H1 (cell line): ENCODE results near the gene RPUSD1. TPM values are rescaled to one million over a fixed set of nuclear protein-coding genes. Genes with fewer than 3 reads are reported as not detected.

Source experiments
- CTCF ChIA-PET: fragments of 300-600 bp; sonication (Branson Sonifier 250); formaldehyde crosslinking; loops from one replicate; lab custom pipeline; 2021; ENCODE audit not compliant: partially characterized antibody; lab: Charles Lee
- POLR2A ChIA-PET: fragments of 300-600 bp; sonication (Branson Sonifier 250); formaldehyde crosslinking; loops from one replicate; lab custom pipeline; 2021; ENCODE audit warnings: inconsistent platforms; ENCODE audit not compliant: partially characterized antibody; lab: Charles Lee
- DNase-seq, 2 experiments: peaks; one replicate each; pipeline versions ENCODE4 v3.0.0 to v3.0.0-alpha.2; 2010 to 2022; ENCODE audit warnings: low spot score in 2 of 2, low read depth in 1 of 2, mixed read lengths in 1 of 2
- FAIRE-seq: peaks from 2 replicates; lab custom pipeline; 2011; peaks lifted over from hg19 to GRCh38; lab: Jason Lieb, UNC
- H2AFZ ChIP-seq: 2 replicates; pipeline ENCODE4 v1.8.1; 2012; ENCODE audit warnings: low read length, inconsistent platforms
- H2AK5ac ChIP-seq: 2 replicates; pipeline ENCODE4 v1.6.1; 2013; ENCODE audit warnings: low read depth, low read length
- H2BK120ac ChIP-seq: replicated peaks from 2 replicates; pipeline ENCODE3; 2013; ENCODE audit warnings: low read depth, low read length, inconsistent platforms
- H2BK12ac ChIP-seq: 2 replicates; pipeline ENCODE4 v1.6.1; 2013; ENCODE audit warnings: low read depth, low read length
- H2BK15ac ChIP-seq: 2 replicates; pipeline ENCODE4 v1.6.1; 2013; ENCODE audit warnings: low read length
- H2BK20ac ChIP-seq: 2 replicates; pipeline ENCODE4 v1.6.1; 2013; ENCODE audit warnings: low read length
- H2BK5ac ChIP-seq: 2 replicates; pipeline ENCODE4 v1.6.1; 2013; ENCODE audit warnings: low read depth, low read length
- H3K14ac ChIP-seq: 2 replicates; pipeline ENCODE4 v1.6.1; 2013; ENCODE audit warnings: inconsistent platforms; ENCODE audit not compliant: insufficient read length
- H3K18ac ChIP-seq: 2 replicates; pipeline ENCODE4 v1.6.1; 2013; ENCODE audit warnings: low read length; ENCODE audit errors: extremely low read depth
- H3K23ac ChIP-seq: 2 replicates; pipeline ENCODE4 v1.6.1; 2013; ENCODE audit warnings: inconsistent platforms; ENCODE audit not compliant: insufficient read length
- H3K23me2 ChIP-seq: 2 replicates; pipeline ENCODE4 v1.6.1; 2013; ENCODE audit warnings: low read depth, low read length
- H3K27ac ChIP-seq: 2 replicates; pipeline ENCODE4 v1.6.1; 2011; ENCODE audit warnings: low read depth, low read length, inconsistent platforms
- H3K27me3 ChIP-seq, 4 experiments: replicated peaks in 1 of 4; 1 replicate in 1 of 4; 2 replicates in 3 of 4; pipeline versions ENCODE4 v1.6.1 to v1.8.1; 2011 to 2013; ENCODE audit warnings: low read length in 3 of 4, mild to moderate bottlenecking in 3 of 4, inconsistent platforms in 2 of 4, mixed read lengths in 2 of 4, moderate library complexity in 1 of 4; ENCODE audit not compliant: control insufficient read depth in 3 of 4, insufficient read depth in 3 of 4; ENCODE audit errors: extremely low read depth in 1 of 4
- H3K36me3 ChIP-seq, 4 experiments: 2 replicates each; pipeline versions ENCODE4 v1.6.1 to v1.8.1; 2011 to 2013; ENCODE audit warnings: mild to moderate bottlenecking in 4 of 4, low read length in 3 of 4, moderate library complexity in 2 of 4, control low read depth in 1 of 4, inconsistent platforms in 1 of 4; ENCODE audit not compliant: insufficient read depth in 4 of 4, control insufficient read depth in 2 of 4
- H3K4ac ChIP-seq: replicated peaks from 2 replicates; pipeline ENCODE3; 2013; ENCODE audit warnings: low read length, low read depth, mixed read lengths, inconsistent platforms; ENCODE audit not compliant: insufficient read length
- H3K4me1 ChIP-seq, 4 experiments: replicated peaks in 1 of 4; 1 replicate in 1 of 4; 2 replicates in 3 of 4; pipeline versions ENCODE4 v1.6.1 to v1.8.1; 2011 to 2013; ENCODE audit warnings: low read length in 3 of 4, inconsistent platforms in 2 of 4, mixed read lengths in 1 of 4; ENCODE audit not compliant: insufficient read depth in 4 of 4, control insufficient read depth in 3 of 4
- H3K4me2 ChIP-seq, 2 experiments: 2 replicates each; pipeline versions ENCODE4 v1.6.1 to v1.8.1; 2011 to 2013; ENCODE audit warnings: low read depth in 2 of 2, low read length in 2 of 2, control low read depth in 1 of 2, inconsistent platforms in 1 of 2, mild to moderate bottlenecking in 1 of 2; ENCODE audit not compliant: insufficient read depth in 1 of 2
- H3K4me3 ChIP-seq, 4 experiments: fragments of 200-600, 300-600 bp in 1 of 4; sonication (generic), shearing (Covaris generic), sonication (Bioruptor Twin) in 1 of 4; 2 replicates each; pipeline versions ENCODE4 v1.5.1 to v1.8.1; 2011 to 2016; ENCODE audit warnings: low read length in 4 of 4, low read depth in 3 of 4, control low read depth in 2 of 4, inconsistent platforms in 2 of 4, mild to moderate bottlenecking in 2 of 4, mixed read lengths in 1 of 4, moderate library complexity in 1 of 4; ENCODE audit not compliant: insufficient read depth in 2 of 4; ENCODE audit errors: extremely low read depth in 1 of 4
- H3K56ac ChIP-seq: replicated peaks from 2 replicates; pipeline ENCODE3; 2013; ENCODE audit warnings: low read depth, mild to moderate bottlenecking, mixed read lengths, low read length, inconsistent platforms; ENCODE audit not compliant: insufficient read length
- H3K79me1 ChIP-seq: 2 replicates; pipeline ENCODE4 v1.6.1; 2013; ENCODE audit warnings: low read depth, low read length, control low read depth
- H3K79me2 ChIP-seq, 2 experiments: 2 replicates each; pipeline versions ENCODE4 v1.6.1 to v1.8.1; 2012 to 2013; ENCODE audit warnings: low read length in 2 of 2, mild to moderate bottlenecking in 2 of 2, inconsistent platforms in 1 of 2; ENCODE audit not compliant: insufficient read depth in 2 of 2, control insufficient read depth in 1 of 2
- H3K9ac ChIP-seq, 4 experiments: replicated peaks in 1 of 4; 1 replicate in 1 of 4; 2 replicates in 3 of 4; pipeline versions ENCODE4 v1.6.1 to v1.8.1; 2011 to 2013; ENCODE audit warnings: low read depth in 3 of 4, low read length in 3 of 4, control low read depth in 2 of 4, mild to moderate bottlenecking in 2 of 4, moderate library complexity in 2 of 4, inconsistent platforms in 1 of 4; ENCODE audit errors: extremely low read depth in 1 of 4
- H3K9me3 ChIP-seq, 2 experiments: 2 replicates each; pipeline versions ENCODE4 v1.6.1 to v1.8.1; 2012 to 2013; ENCODE audit warnings: mild to moderate bottlenecking in 2 of 2, moderate library complexity in 2 of 2, control low read depth in 1 of 2, inconsistent platforms in 1 of 2, low read depth in 1 of 2, low read length in 1 of 2, mixed read lengths in 1 of 2; ENCODE audit not compliant: insufficient read depth in 2 of 2
- H4K20me1 ChIP-seq, 2 experiments: replicated peaks in 1 of 2; 2 replicates each; pipeline versions ENCODE3 to v1.8.1; 2011 to 2013; ENCODE audit warnings: inconsistent platforms in 2 of 2, low read length in 2 of 2, mild to moderate bottlenecking in 1 of 2; ENCODE audit not compliant: insufficient read depth in 2 of 2, control insufficient read depth in 1 of 2
- H4K5ac ChIP-seq: 2 replicates; pipeline ENCODE4 v1.6.1; 2013; ENCODE audit warnings: low read length, low read depth, mixed read lengths, inconsistent platforms; ENCODE audit not compliant: insufficient read length
- H4K8ac ChIP-seq: 2 replicates; pipeline ENCODE4 v1.8.0; 2013; ENCODE audit warnings: mild to moderate bottlenecking, moderate library complexity, low read length, inconsistent platforms; ENCODE audit not compliant: insufficient read depth; ENCODE audit errors: extremely low read depth
- H4K91ac ChIP-seq: replicated peaks from 2 replicates; pipeline ENCODE3; 2013; ENCODE audit warnings: low read length, mixed read lengths, inconsistent platforms; ENCODE audit not compliant: insufficient read length
- BRCA1 ChIP-seq: IDR thresholded peaks from 2 replicates; pipeline ENCODE4 v1.6.1; 2012; ENCODE audit warnings: low read depth, low read length, improper control_type of control experiment
- HDAC2 ChIP-seq, 2 experiments: fragments of 300-600 bp in 1 of 2; sonication (generic) in 1 of 2; IDR thresholded peaks; 2 replicates each; pipeline ENCODE4 v1.6.1; 2011 to 2012; ENCODE audit warnings: low read depth in 2 of 2, low read length in 2 of 2, mild to moderate bottlenecking in 2 of 2, moderate library complexity in 2 of 2, borderline replicate concordance in 1 of 2, inconsistent platforms in 1 of 2
- KDM5A ChIP-seq: fragments of 200-600 bp; IDR thresholded peaks from 2 replicates; pipeline ENCODE4 v1.7.1; 2012; ENCODE audit warnings: mild to moderate bottlenecking, low read length, inconsistent platforms, mixed read lengths
- MAX ChIP-seq: IDR thresholded peaks from 2 replicates; pipeline ENCODE4 v1.6.1; 2012; ENCODE audit warnings: inconsistent platforms
- RBBP5 ChIP-seq: IDR thresholded peaks from 2 replicates; pipeline ENCODE4 v1.7.1; 2012; ENCODE audit warnings: low read depth, mild to moderate bottlenecking, inconsistent platforms, low read length, moderate library complexity, borderline replicate concordance
- RXRA ChIP-seq: IDR thresholded peaks from 2 replicates; pipeline ENCODE4 v1.6.1; 2011; ENCODE audit warnings: low read depth, mild to moderate bottlenecking, low read length, moderate library complexity; ENCODE audit not compliant: insufficient read depth
- SAP30 ChIP-seq: fragments of 300-600 bp; sonication (generic); IDR thresholded peaks from 2 replicates; pipeline ENCODE4 v1.7.1; 2012; ENCODE audit warnings: low read length, moderate library complexity, mild to moderate bottlenecking, inconsistent platforms; ENCODE audit not compliant: insufficient read depth, insufficient replicate concordance
- SP2 ChIP-seq: IDR thresholded peaks from 2 replicates; pipeline ENCODE4 v1.6.1; 2012; ENCODE audit warnings: mild to moderate bottlenecking, low read length, inconsistent platforms
- TEAD4 ChIP-seq: IDR thresholded peaks from 2 replicates; pipeline ENCODE4 v1.6.1; 2012; ENCODE audit warnings: low read depth, low read length, inconsistent platforms, mixed read lengths
- USF2 ChIP-seq: IDR thresholded peaks from 2 replicates; pipeline ENCODE4 v1.6.1; 2011; ENCODE audit warnings: low read length, improper control_type of control experiment
- WGBS, 2 experiments: shearing (Covaris generic) in 1 of 2; methylation state at CpG; one replicate each; pipeline versions ENCODE4 v1.1.6 to v1.1.7; 2013 to 2015; ENCODE audit warnings: low lambda C conversion rate in 2 of 2, mixed read lengths in 2 of 2, inconsistent platforms in 1 of 2, low coverage in 1 of 2, missing lambda C conversion rate in 1 of 2; ENCODE audit not compliant: insufficient replicate concordance in 2 of 2, insufficient coverage in 1 of 2, insufficient read length in 1 of 2; ENCODE audit errors: extremely low coverage in 1 of 2, missing lambda C conversion rate in 1 of 2; 5-methylcytosine and 5-hydroxymethylcytosine counted together
- polyA plus RNA-seq, 7 experiments: library from polyadenylated mRNA; depleted of rRNA in 3 of 7; stranded (reverse) in 5 of 7; unstranded in 2 of 7; fragments of >200 nt in 5 of 7; fragments of 200-250 nt in 2 of 7; gene quantifications; 1 replicate in 5 of 7; 2 replicates in 1 of 7; 4 replicates in 1 of 7; pipeline versions ENCODE4 v1.2.1 to v1.2.3, GENCODE V29; 2011 to 2013; ENCODE audit warnings: missing spikeins in 2 of 7, mixed read lengths in 2 of 7
- total RNA-seq: library from RNA; stranded (reverse); fragmentation: NEBNext Ultra II Directional; extraction: Animal tissue kit (Norgen Biotek cat#: 25700); gene quantifications from 2 replicates; pipeline ENCODE4 v1.2.1, GENCODE V29; 2021

The RPUSD1 gene
- total and polyA plus RNA-seq, 2 of the 8 experiments (the other 6 are each of a cell fraction or from before 2014, with no cell fraction given), result 32.2 to 61.8 TPM

- Histone ChIP-seq H4K8ac (no peak overlapping the region; the same call in 1 of the 2 replicates), H3K79me1 (peaks cover 5% of the 10 kb centered on the region; the same call in 1 of the 2 replicates), H2BK120ac (no peak overlapping the region), H2AK5ac (no peak overlapping the region), H2AFZ (no peak overlapping the region), H3K4me2 (peak overlapping the region; percentile 63 to 93), H3K23me2 (peaks cover 9% of the 10 kb centered on the region; the same call in 1 of the 2 replicates), H2BK15ac (no peak overlapping the region), H3K4me1 (peaks cover 0 to 14% (median 6%) of the 10 kb centered on the region in 4 experiments; a peak in 4 of 7 replicates), H3K4me3 (peak overlapping the region; percentile 76 to 98 (median 84)), H4K5ac (no peak overlapping the region), H4K20me1 (peaks cover 6 to 27% of the 10 kb centered on the region in 2 experiments), H2BK20ac (no peak overlapping the region), H3K27ac (no peak overlapping the region), H3K79me2 (peaks cover 0 to 16% of the 10 kb centered on the region in 2 experiments; a peak in 1 of 4 replicates), H3K4ac (peak overlapping the region; percentile 85), H2BK12ac (no peak overlapping the region), H3K9me3 (no peaks in the 10 kb centered on the region), H4K91ac (no peak overlapping the region), H3K23ac (no peak overlapping the region), H3K14ac (no peak overlapping the region), H3K56ac (peak overlapping the region; percentile 16), H2BK5ac (peak overlapping the region; percentile 52; the same call in 1 of the 2 replicates), H3K9ac (peak overlapping the region; percentile 51 to 88 (median 72)), H3K36me3 (peaks cover 5 to 29% (median 14%) of the 10 kb centered on the region in 4 experiments; a peak in 5 of 8 replicates), H3K18ac (no peak overlapping the region), H3K27me3 (no peaks in the 10 kb centered on the region)
- no peak for DNase-seq
- FAIRE-seq, result no peak
- CTCF ChIA-PET, result interaction anchor here (1.1 to 13.7 kb wide), 7 partner anchors 13 to 241 kb away, joined by 3 to 424 read pairs (median 35); partner anchors contain the start of genes ANTKMT, CCDC78, CIAO3 and GNG13
- WGBS, 2 experiments, result 65% methylated on average over 47 of the region's 47 CpGs; no CpG with 5 or more reads in 1 of the 2 experiments
- POLR2A ChIA-PET, result interaction anchor here (0.7 to 4.4 kb wide), 11 partner anchors 10 to 110 kb away, joined by 3 to 24 read pairs (median 5); partner anchors contain the start of genes ANTKMT, CCDC78 and METRN
- TF ChIP-seq SAP30, result no peak
- no peak for TF ChIP-seq SP2
- no peak for TF ChIP-seq BRCA1
- no peak for TF ChIP-seq HDAC2 (IDR thresholded peaks at IDR 0.05; ENCODE audit: borderline replicate concordance in 1 of 2, low read depth in 2 of 2, low read length in 2 of 2)
- TF ChIP-seq TEAD4, result no peak
- no peak for TF ChIP-seq MAX
- TF ChIP-seq RXRA, result no peak
- no peak for TF ChIP-seq RBBP5
- TF ChIP-seq USF2, result no peak
- no peak for TF ChIP-seq KDM5A
Measured at GRCh38 chr16:787321-787966, 737 bp downstream of the RPUSD1 start.
